Frontal cortex (tissue), 4 donors: ENCODE data around the gene FMC1. TPM values are rescaled to one million over a fixed set of nuclear protein-coding genes. Genes with fewer than 3 reads are reported as not detected.
"Not testable (repeated sequence)": the region's sequence is repeated elsewhere in the genome, so short reads cannot be mapped to it uniquely, and the experiment has no call there.

ENCODE experiments used
- DNase-seq, 2 donors: peaks; one replicate each; pipeline ENCODE4 v3.0.0; 2012; ENCODE audit warnings: low spot score in 2 of 2
- FAIRE-seq: peaks from 2 replicates; lab custom pipeline; 2012; peaks lifted over from hg19 to GRCh38; lab: Jason Lieb, UNC
- total RNA-seq: library from RNA; depleted of rRNA; stranded (reverse); fragments of >200 nt; gene quantifications from one replicate; pipeline ENCODE4 v1.2.3, GENCODE V29; 2014
- donor health status: control.
- donor health status: control.
- donor health status: control.

FMC1 gene
- total RNA-seq, result 15.1 TPM

GRCh38 chr7:139341058-139341775 is at the start of gene FMC1:
FMC1 (plus strand) TSS chr7:139341337; CDS start chr7:139341385, 48 bp downstream.
- peak; percentile 69 to 75 for DNase-seq
- FAIRE-seq, result no peak

DNA sequence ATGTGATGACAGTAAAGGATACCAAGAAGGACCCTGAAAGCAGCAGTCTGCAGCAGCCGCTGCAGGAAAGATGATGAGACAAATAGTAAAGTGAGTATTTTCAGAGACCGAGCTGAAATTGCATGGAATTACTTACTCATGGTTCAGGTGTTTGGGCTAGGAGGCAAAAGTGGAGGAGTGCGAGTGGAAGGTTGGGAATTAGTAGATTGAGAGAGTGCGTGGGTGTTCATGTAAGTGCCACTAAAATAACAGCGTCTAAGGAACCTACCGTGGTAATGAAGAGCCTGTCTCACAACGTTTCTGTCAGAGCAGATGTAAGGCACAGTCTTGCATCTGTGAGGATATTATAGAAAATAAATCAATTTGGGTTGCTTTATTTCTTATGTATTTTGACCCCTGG is 48.3 kb upstream of the FMC1 start:
- DNase-seq (no peak), FAIRE-seq (no peak)

DNA sequence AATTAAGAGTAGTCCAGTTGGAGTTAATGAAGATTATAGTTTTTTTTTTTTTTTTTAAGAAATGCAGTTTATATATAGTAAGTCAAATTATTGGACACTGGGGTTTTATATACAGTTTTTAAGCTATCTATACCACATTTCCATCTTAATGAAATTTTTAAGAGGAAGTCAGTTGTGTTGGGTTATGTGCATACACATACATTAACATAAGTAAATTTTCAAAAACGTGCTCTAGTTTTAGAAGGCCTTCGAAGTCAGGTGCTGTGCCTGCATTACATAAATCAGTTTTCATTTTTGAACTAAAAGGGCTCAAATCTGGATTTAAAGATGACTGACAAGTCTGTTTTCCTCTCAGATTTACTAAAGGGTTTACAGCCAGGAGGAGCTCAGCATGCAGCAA is 47.6 kb upstream of the FMC1 start:
- DNase-seq (no peak), FAIRE-seq (no peak)

- no peak for DNase-seq
- no peak for FAIRE-seq
Observed at GRCh38 chr7:139294241-139294640, 46.9 kb upstream of the FMC1 start.

DNA sequence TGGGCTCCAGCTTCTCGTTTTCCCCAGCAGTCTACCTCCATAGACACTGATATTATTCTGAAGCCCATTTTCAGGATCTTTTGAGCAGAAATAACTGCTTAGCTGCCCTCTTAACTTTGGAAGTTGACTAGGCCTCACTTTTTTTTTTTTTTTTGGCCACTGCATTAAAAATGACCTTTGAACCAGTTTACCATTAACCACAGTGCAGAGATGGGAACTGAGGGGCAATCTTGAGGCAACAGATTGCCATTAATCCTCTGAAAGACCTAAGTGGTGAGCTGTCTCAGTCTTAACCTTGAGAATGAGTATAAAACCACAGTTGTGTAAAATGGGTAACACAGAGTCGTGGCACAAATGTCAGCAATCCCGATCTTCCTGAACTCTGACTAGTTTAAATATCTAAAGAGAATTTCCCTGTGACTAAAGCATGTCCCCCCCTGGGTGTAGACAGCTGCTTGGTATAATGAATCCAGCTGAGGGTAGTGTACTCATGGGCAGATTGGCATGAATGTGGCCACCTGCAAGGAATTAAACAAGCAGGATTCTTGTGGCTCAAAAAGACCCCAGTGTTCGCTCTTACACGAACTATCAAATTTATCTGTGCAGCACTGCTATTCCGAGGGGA is 46.1 kb upstream of the FMC1 start:
- FAIRE-seq (no peak), DNase-seq (no peak)

GRCh38 chr7:139297795-139298194 is 43.3 kb upstream of the FMC1 start:
- FAIRE-seq (no peak), DNase-seq (no peak)

DNA sequence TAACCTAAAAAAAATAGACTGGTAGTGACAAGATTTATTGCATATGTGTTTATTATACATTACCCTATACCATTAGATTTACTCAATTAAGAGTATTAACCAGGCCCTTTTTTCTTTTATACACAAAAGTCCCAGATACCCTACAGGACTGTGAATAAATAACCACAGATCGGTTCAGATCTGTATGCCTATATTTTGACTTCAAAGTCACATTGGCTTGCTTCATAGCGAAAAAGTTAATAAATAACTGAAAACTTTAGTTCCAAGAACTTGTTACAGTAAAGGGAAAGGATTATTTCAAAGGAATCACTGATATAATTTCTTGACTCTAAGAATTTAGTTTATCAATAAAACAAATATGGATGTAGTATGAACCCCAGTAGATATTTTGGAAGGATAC is 41.8 kb upstream of the FMC1 start:
- DNase-seq (no peak), FAIRE-seq (no peak)

DNA sequence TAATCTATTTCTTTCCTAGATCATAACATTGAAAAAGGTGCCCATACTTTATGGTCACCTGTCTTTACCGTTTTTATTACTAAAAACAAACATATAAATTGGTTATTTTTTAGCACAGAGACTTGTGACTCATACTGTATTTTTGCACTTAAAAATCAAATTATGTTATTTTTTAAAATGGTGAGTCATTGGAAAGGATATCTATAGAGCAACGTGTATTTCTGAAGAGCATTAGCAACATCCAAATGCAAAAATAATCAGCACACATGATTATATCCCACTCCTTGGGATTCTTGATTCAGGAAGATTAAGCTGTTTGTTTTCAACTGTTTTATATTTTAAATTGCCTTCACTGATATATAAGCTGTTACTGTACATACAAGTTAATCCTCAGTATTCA is 40.7 kb upstream of the FMC1 start:
- DNase-seq (no peak), FAIRE-seq (no peak)

GRCh38 chr7:139304517-139304916 is 36.6 kb upstream of the FMC1 start:
- FAIRE-seq, result no peak
- no peak for DNase-seq

- FAIRE-seq (no peak), DNase-seq (no peak)
Observed at GRCh38 chr7:139317939-139318505, 23.1 kb upstream of the FMC1 start.

- FAIRE-seq (no peak), DNase-seq (no peak)
Observed at GRCh38 chr7:139321071-139321745, 19.9 kb upstream of the FMC1 start.

- not testable (repeated sequence) for FAIRE-seq, DNase-seq
Observed at GRCh38 chr7:139324709-139325108, 16.4 kb upstream of the FMC1 start.

GRCh38 chr7:139328375-139328774 is 12.8 kb upstream of the FMC1 start:
- FAIRE-seq (no peak), DNase-seq (no peak)

- FAIRE-seq, result no peak
- no peak for DNase-seq
Observed at GRCh38 chr7:139329119-139329518, 12.0 kb upstream of the FMC1 start.

DNA sequence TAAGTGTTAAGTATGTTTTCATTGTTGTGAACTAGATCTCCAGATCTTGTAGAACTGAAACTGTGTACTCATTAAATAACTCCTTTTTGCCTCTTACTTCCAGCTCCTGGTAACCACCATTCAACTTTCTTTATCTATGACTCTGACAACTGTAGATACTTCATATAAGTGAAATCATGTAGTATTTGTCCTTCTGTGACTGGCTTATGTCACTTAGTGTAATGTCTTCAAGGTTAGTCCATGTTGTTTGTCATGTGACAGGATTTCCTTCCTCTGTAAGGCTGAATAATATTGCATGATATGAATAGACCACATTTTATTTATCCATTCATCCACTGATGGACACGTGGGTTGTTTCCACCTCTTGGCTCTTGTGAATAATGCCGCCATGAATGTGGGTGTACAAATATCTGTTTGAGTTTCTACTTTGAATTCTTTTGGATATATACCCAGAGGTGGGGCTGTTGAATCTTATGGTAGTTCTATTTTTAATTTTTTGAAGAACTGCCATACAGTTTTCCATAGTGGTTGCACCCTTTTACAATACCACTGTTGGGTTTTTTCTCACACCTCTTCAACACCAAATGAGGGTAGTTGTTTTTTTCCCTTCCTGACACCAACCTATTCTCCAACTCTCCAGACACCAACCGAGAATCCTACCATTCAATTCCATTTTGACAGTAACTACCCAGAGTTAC is 10.7 kb upstream of the FMC1 start:
- DNase-seq, result no peak
- FAIRE-seq, result no peak

DNA sequence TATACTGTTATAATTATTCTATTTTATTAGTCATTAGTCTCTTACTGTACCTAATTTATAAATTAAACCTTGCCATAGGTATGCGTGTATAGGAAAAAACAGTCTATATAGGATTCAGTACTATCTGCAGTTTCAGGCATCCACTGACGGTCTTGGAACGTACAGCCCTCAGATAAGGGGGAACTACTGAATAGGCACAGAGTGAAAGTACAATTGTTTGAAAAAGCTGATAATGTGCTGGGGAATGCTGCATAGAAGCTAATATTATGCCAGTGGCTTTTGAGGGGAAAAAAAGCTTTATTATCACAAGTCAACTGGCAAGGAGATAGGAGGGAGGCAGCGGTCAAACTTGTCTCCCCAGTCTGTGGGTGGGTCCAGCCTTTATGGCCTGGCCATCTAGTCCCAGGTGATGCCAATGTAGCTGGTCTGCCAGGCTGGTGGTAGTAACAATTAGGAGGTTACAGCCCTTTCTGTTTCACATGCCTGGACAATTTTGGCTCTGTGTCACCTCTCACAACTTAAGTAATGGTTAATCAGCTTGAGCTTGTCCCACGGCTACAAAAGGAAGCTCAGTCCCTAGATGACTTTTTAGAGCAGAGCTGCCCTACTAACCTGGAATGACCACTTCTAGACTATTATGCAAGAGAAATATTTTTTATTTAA is 8.3 kb upstream of the FMC1 start:
- DNase-seq, result no peak
- no peak for FAIRE-seq

GRCh38 chr7:139333443-139333842 is 7.7 kb upstream of the FMC1 start:
- FAIRE-seq, DNase-seq: not testable (repeated sequence)

DNA sequence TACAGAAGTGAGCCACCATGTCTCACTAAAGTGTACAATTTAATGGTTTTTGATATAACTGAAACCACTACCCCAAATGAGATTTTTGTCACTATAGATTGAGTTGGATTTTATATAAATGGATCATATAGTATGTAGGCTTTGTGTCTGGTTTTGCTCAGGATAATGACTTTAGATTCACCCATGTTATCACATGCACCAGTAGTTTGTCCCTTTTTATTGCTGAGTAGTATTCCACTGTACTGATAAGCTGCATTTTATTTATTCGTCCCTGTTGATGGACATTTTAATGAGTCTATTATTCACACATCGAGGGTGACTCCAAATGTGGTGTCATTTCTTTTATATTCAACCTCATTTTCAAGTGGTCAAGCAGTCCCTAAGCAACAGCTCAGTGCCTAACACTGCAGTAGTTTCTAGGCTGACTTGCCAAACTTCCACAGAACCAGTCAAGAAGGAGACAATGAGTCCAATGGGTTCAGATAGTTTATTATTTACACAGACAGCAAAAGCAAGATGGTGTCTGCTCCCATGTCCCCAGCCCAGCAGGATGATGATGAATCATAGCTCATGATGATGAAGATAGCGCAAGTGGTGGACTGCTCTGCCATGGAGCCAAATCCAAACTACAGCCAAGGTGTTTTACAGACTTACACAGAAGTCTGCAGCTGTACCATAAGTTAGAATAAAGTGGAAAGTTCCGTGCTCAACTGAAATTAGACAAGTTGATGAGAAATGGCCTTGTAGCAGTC is 6.6 kb upstream of the FMC1 start:
- no peak for FAIRE-seq
- no peak for DNase-seq

GRCh38 chr7:139339025-139339424 is 2.1 kb upstream of the FMC1 start:
- FAIRE-seq (no peak), DNase-seq (no peak)
